ENCODE data around the gene VBP1. TPM values are rescaled to one million over a fixed set of nuclear protein-coding genes. Genes with fewer than 3 reads are reported as not detected.

Gene VBP1
- total and polyA plus RNA-seq, 2 of the 8 experiments (the other 6 are each of a cell fraction or from before 2014, with no cell fraction given) = 21.6 to 56.0 TPM

DNA sequence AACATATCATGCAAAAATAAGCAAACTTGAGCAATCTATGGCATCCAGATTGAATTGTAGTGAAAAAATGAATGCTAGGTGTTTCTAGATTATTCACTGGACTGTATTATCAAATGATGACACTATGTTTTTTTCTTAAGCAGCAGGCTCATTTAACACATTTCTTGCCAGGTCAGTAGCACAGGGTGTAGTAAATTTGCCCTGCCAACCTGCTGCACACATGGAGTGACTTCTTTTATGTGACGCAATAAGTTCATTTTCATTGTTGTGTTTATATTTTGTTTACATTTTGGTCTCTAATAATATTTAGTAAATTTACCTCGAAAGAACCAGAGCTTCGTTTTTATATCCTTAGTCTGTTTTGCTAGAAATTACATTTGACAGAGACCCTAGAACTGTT lies 9.5 kb downstream of the VBP1 start:
- no peak overlapping the region for H2BK15ac ChIP-seq (ENCODE audit: low read length)
- CTCF ChIA-PET (ENCODE audit: partially characterized antibody) = no interaction called here
- no peaks in the 10 kb centered on the region for H3K27me3 ChIP-seq (replicated peaks in 1 of 4; ENCODE audit: control insufficient read depth in 3 of 4, extremely low read depth in 1 of 4, insufficient read depth in 3 of 4, low read length in 3 of 4)
- no peak for DNase-seq (ENCODE audit: low read depth in 1 of 2, low spot score in 2 of 2)
- no peak overlapping the region for H3K27ac ChIP-seq (ENCODE audit: low read depth, low read length)
- no peak overlapping the region for H4K5ac ChIP-seq (ENCODE audit: insufficient read length, low read depth, low read length)
- no peak overlapping the region for H2BK12ac ChIP-seq (ENCODE audit: low read depth, low read length)
- no peak for TF ChIP-seq SUZ12 (IDR thresholded peaks at IDR 0.05; ENCODE audit: low read length)
- TF ChIP-seq, protein P1, sequence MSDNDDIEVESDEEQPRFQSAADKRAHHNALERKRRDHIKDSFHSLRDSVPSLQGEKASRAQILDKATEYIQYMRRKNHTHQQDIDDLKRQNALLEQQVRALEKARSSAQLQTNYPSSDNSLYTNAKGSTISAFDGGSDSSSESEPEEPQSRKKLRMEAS (IDR thresholded peaks at IDR 0.05) = no peak
- TF ChIP-seq CEBPB (IDR thresholded peaks at IDR 0.05; ENCODE audit: low read depth, low read length) = no peak
- no peak for TF ChIP-seq FOSL1 (IDR thresholded peaks at IDR 0.05; ENCODE audit: insufficient read depth, low read depth, low read length)
- TF ChIP-seq TCF12 (IDR thresholded peaks at IDR 0.05; ENCODE audit: low read depth, low read length) = no peak
- no peak for TF ChIP-seq EGR1 (IDR thresholded peaks at IDR 0.05; ENCODE audit: borderline replicate concordance, low read depth, low read length)
- TF ChIP-seq TAF1 (IDR thresholded peaks at IDR 0.05; ENCODE audit: low read depth, low read length) = no peak
- TF ChIP-seq, protein P2, sequence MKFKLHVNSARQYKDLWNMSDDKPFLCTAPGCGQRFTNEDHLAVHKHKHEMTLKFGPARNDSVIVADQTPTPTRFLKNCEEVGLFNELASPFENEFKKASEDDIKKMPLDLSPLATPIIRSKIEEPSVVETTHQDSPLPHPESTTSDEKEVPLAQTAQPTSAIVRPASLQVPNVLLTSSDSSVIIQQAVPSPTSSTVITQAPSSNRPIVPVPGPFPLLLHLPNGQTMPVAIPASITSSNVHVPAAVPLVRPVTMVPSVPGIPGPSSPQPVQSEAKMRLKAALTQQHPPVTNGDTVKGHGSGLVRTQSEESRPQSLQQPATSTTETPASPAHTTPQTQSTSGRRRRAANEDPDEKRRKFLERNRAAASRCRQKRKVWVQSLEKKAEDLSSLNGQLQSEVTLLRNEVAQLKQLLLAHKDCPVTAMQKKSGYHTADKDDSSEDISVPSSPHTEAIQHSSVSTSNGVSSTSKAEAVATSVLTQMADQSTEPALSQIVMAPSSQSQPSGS (IDR thresholded peaks at IDR 0.05; ENCODE audit: low read length) = no peak
- no peak for TF ChIP-seq ASH2L (IDR thresholded peaks at IDR 0.05; ENCODE audit: low read length)
- TF ChIP-seq PHF8 (conservative IDR thresholded peaks at IDR 0.05; ENCODE audit: low read depth, low read length) = no peak
- no peak for TF ChIP-seq SIN3A (conservative IDR thresholded peaks at IDR 0.05 in 1 of 2, IDR thresholded peaks at IDR 0.05 in 1 of 2; ENCODE audit: low read depth in 1 of 2, low read length in 2 of 2)
- TF ChIP-seq NANOG (IDR thresholded peaks at IDR 0.05; ENCODE audit: insufficient read depth, low read depth, low read length, poor library complexity, severe bottlenecking) = no peak
- H3K36me3 ChIP-seq (ENCODE audit: control insufficient read depth in 2 of 4, insufficient read depth in 4 of 4, low read length in 3 of 4) = peaks cover 0 to 39% (median 20%) of the 10 kb centered on the region in 4 experiments; a peak in 4 of 8 replicates
- H3K23ac ChIP-seq (ENCODE audit: insufficient read length) = no peak overlapping the region
- no peaks in the 10 kb centered on the region for H3K79me1 ChIP-seq (ENCODE audit: low read depth, low read length)
- 94% methylated on average over 3 of the region's 3 CpGs; no CpG with 5 or more reads in 1 of the 2 experiments for WGBS, 2 experiments (ENCODE audit: extremely low coverage in 1 of 2, insufficient coverage in 1 of 2, insufficient read length in 1 of 2, insufficient replicate concordance in 2 of 2, low coverage in 1 of 2, low lambda C conversion rate in 2 of 2, missing lambda C conversion rate in 1 of 2)
- peaks cover 0 to 5% of the 10 kb centered on the region in 2 experiments; a peak in 1 of 4 replicates for H3K9me3 ChIP-seq (ENCODE audit: insufficient read depth in 2 of 2, low read depth in 1 of 2, low read length in 1 of 2)
- H4K8ac ChIP-seq (ENCODE audit: extremely low read depth, insufficient read depth, low read length) = no peak overlapping the region
- no peak overlapping the region for H2AK5ac ChIP-seq (ENCODE audit: low read depth, low read length)
- H3K4me1 ChIP-seq (replicated peaks in 1 of 4; ENCODE audit: control insufficient read depth in 3 of 4, insufficient read depth in 4 of 4, low read length in 3 of 4) = no peaks in the 10 kb centered on the region
- H3K4me3 ChIP-seq (ENCODE audit: extremely low read depth in 1 of 4, insufficient read depth in 2 of 4, low read depth in 3 of 4, low read length in 4 of 4) = no peak overlapping the region
- no peak overlapping the region for H2BK20ac ChIP-seq (ENCODE audit: low read length)
- H3K14ac ChIP-seq (ENCODE audit: insufficient read length) = no peak overlapping the region
- H2AFZ ChIP-seq (ENCODE audit: low read length) = no peak overlapping the region
- H2BK5ac ChIP-seq (ENCODE audit: low read depth, low read length) = no peak overlapping the region
- no peak overlapping the region for H4K91ac ChIP-seq (replicated peaks; ENCODE audit: insufficient read length, low read length)
- no peaks in the 10 kb centered on the region for H3K23me2 ChIP-seq (ENCODE audit: low read depth, low read length)
- no peak overlapping the region for H3K9ac ChIP-seq (replicated peaks in 1 of 4; ENCODE audit: extremely low read depth in 1 of 4, low read depth in 3 of 4, low read length in 3 of 4)
- no peak for FAIRE-seq
- H3K79me2 ChIP-seq (ENCODE audit: control insufficient read depth in 1 of 2, insufficient read depth in 2 of 2, low read length in 2 of 2) = no peaks in the 10 kb centered on the region; a peak in 1 of 4 replicates
- no peak overlapping the region for H3K4me2 ChIP-seq (ENCODE audit: insufficient read depth in 1 of 2, low read depth in 2 of 2, low read length in 2 of 2)
- no peak overlapping the region for H3K4ac ChIP-seq (replicated peaks; ENCODE audit: insufficient read length, low read depth, low read length)
- no peak overlapping the region for H3K18ac ChIP-seq (ENCODE audit: extremely low read depth, low read length)
- no peak overlapping the region for H2BK120ac ChIP-seq (replicated peaks; ENCODE audit: low read depth, low read length)
- POLR2A ChIA-PET (ENCODE audit: partially characterized antibody) = no interaction called here
- H4K20me1 ChIP-seq (replicated peaks in 1 of 2; ENCODE audit: control insufficient read depth in 1 of 2, insufficient read depth in 2 of 2, low read length in 2 of 2) = peaks cover 0 to 1% of the 10 kb centered on the region in 2 experiments
- H3K56ac ChIP-seq (replicated peaks; ENCODE audit: insufficient read length, low read depth, low read length) = no peak overlapping the region

All from H1 (cell line).